HK-2 (cell line): ENCODE measurements around the gene PALM2AKAP2.

Experiments used
- DNase-seq: peaks from one replicate; pipeline ENCODE4 v3.0.0-alpha.2; 2018; ENCODE audit not compliant: unreplicated experiment

The PALM2AKAP2 gene

DNA sequence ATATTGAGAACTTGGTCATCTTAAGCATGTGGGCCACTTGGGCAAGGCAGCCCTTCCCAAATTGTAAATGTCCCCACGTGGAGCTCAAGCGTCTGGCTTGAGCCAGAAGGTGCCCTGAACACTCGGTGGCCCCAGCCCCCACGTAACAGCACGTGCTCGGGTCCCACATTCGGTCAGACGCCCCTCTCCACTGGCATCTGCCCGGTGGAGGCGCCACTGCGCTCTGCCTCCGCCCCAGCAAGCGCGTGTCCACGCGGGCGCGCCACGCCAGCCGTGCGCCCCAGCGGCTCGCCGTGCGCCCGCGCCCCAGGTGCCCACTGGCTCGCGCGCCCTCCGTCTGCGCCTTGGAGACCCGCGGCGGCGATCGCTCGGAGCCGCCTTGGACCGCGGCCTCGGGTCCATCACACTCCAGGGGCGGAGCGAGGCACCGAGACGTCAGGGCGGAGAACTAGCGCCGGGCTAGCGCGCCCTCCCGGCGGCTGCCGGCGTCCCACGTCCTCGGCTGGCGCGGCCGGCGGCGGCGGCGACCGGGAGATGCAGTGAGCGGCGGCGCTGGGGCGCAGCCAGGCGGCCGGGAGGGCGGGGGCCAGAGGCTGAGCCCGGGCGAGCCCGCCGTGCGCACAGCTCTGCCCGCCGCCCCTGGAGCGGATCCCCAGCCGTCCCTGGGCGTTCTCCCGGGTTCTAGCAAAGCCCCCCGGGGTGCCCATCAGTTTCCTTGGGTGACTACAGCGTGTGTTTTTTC is at the start of gene PALM2AKAP2:
Gene PALM2AKAP2 (plus strand): TSS at position 488 of the 742 bp plus-strand sequence. CDS start 291 bp downstream, outside the sequence.
- DNase-seq, result peak; percentile 70

- DNase-seq, result no peak
Measured at GRCh38 chr9:109730228-109730627, 49.8 kb upstream of the PALM2AKAP2 start.

- no peak for DNase-seq
Measured at GRCh38 chr9:109733690-109734089, 46.3 kb upstream of the PALM2AKAP2 start.

- no peak for DNase-seq
Measured at GRCh38 chr9:109734814-109735213, 45.2 kb upstream of the PALM2AKAP2 start.

DNA sequence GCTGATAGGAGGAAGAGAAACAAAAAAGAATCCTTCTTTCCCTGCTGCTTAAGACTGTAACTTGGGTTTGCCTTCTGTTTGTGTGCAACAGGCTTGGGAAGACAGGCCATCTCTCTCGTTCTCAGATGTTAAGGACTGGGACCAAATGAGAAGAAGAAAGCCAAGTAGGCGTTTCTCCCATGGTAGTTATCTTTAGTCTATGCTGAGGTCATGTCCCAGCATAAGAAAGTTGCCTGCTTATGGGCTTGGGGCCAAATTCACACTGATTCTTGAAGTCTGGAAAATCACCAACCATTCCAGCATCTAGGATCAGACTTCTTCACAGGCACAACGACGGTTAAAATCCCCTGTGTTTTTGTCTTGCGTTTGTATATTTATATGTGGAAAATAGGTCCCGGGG is 44.2 kb upstream of the PALM2AKAP2 start:
- no peak for DNase-seq

DNA sequence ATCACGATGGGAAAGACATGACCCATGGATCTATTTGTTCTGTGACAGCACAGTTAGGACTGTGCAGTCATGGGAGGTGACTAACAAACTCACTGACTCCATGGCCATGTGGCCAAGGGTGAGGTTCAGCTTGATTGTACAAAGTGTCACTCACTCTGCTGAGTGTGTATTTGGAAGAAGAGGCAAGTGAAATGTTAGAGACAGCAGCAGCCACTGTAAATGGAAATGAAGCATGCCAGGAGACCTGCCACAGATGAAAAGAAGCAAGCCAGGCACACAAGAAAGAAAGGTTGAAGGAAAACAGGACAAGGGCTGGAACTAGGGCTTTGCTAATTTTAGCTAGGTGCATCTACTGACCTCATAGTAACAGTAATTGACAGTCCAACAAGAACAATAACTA is 42.7 kb upstream of the PALM2AKAP2 start:
- DNase-seq, result no peak

DNA sequence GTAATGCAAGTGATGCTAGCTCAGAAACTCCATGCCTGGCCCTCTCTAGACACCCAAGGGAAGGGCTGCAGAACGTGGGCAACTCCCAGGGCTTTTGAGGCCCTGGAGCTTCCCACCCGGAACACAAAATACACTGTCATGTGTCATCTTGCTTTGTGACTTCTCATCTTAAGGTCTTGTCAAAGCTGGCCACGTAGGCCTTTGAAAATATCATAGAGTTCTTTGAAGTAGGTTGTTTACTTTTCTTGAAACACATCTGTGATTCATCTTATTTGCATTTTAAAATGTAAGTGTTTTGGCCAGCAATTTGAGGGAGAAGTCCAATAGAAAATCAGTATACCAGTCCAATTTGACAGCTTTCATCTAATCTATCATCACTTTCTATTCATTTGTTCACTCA is 40.2 kb upstream of the PALM2AKAP2 start:
- DNase-seq, result no peak

DNA sequence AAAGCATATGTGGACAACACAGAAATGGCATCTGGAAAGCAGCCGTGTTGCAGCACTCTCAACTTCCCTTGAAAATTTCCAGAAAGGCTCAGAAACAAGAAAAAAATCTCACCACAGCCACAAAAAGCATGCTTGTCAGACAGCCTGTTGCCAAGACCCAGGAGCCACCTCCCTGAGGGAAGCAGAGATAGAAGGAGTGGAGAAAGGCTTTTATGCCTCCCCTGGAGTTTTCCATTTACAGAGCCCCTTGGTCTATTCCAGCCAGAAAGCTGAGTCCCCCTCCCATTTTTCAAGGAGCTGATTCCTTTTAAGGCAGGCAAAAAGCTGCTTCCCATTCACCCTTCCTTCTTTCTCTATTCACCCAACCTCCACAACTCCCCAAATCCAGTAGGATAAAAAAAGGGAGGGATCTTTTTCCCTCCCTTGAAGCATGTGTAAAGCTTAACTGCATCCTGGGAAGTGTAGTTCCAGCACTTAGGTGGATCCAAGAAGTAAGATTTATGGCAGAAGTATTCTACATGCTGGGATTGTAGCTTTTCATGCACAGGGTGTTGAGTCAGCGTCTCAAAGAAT is 37.1 kb upstream of the PALM2AKAP2 start:
- no peak for DNase-seq

DNA sequence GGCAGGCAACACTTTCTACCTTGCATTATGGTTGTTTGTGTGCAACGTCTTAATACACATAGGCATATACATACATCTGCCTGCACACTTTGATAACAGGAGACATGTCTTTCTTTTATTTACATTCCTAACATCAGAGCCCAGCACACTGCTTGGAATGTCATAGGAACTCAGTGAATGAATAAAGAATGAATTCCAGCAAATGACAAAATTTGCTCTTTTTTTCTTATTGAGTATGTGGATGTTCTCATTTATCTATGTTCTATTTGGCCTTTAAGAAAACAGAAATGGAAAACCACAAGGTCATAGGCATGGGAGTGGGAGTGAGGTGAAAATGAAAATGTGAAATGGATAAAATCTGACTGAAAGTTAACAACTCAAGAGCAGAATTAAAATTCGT is 36.3 kb upstream of the PALM2AKAP2 start:
- no peak for DNase-seq

DNA sequence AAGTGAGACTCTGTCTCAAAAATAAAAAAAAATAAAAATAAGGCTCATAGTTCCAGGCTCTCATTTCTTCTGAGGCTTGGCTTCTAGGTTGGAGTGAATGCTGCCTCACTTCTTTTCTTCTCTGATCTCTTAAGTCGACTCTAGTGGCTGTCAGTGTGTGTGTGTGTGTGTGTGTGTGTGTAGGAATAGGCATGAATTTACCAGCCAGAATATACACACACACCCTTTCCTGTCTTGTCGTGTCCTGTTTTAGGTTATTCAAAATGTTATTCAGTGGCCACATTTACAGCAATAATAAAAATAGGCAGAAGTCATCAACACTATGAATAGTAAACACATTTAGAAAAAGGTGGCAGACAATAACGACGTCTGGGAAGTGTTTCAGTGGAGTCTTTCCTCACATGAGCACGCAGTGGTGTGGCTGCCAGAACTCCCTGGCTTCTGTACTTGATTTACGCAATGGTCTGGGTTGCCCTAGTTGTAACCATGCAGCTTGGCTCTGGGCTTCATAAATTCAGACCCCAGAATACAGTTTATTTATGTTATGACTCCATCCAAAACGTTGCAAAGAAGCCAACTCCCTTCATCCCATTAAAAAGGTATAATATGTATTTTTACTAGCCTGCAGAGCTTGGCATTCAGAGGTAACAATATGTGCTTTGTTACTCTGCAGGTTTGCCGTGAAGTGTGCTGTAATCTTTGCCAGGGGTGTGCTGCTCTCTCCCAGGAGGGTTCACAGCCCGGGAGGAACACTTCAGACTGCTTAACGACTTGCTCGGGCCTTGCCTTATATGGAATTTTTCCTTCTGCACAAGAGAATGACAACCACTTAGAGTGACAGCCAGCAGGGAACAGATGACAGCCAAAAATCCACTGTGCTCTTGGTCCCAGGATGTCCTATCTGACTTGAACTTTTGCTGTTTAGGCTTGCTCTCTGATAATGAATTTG is 34.4 kb upstream of the PALM2AKAP2 start:
- DNase-seq, result no peak

DNA sequence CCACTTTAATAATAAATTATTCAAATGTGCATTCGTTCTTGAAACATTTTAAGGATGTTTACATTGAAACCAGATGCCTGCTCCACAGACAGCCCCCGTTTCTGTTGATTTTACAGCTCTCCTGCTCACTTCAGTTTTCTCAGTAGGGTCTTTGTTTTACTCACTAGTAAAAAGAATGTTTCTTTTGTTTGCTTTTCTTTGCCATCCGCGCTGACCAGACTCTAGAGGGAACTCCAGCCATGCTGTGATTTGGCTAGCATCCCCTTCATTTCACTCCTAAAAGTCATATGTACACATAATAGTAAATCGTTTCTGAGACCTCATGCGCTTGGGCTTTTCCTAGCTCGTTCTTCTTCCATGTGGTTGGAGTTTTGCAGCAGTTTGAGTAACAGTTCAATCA is 28.7 kb upstream of the PALM2AKAP2 start:
- DNase-seq, result no peak

- DNase-seq, result no peak
Measured at GRCh38 chr9:109753308-109753707, 26.7 kb upstream of the PALM2AKAP2 start.

- no peak for DNase-seq
Measured at GRCh38 chr9:109755040-109755439, 25.0 kb upstream of the PALM2AKAP2 start.

- DNase-seq, result no peak
Measured at GRCh38 chr9:109759589-109759988, 20.4 kb upstream of the PALM2AKAP2 start.

DNA sequence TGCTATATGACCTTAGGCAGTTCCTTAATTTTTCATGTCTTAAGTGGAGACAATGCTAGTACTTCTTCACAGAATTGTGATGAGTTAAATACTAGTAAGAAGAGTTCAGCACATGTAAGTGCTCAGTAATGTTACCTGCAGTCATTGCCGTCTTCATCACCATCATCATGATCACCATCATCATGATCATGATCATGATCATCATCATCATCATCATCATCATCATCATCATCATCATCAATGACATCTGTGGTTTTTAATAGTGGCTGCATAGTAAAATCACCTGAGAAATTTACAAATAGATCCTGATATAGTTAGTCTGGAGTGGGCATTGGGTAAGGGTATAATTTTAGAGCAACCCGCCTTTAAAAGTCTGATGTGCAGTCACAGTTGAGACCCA is 14.7 kb upstream of the PALM2AKAP2 start:
- DNase-seq, result no peak

GRCh38 chr9:109765830-109766229 is 14.2 kb upstream of the PALM2AKAP2 start:
- DNase-seq, result no peak

DNA sequence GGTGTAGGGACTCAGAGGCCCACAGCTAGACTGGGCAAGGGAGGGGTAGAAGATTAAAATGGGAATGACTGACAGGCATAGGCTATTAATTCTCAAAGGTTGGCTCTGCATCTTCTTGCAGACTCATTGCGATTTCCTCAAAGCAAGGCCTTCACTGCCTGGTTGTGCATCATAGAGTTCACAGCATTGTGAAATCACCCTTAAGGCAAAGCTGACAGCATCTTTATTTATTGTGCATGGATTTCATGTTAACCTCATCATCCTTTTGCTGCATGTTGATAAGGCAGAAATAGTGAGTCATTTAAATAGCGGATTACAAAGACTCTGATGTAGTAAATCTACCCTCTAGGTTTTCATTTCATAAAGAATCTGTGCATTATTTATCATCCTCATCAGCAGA is 13.6 kb upstream of the PALM2AKAP2 start:
- no peak for DNase-seq

DNA sequence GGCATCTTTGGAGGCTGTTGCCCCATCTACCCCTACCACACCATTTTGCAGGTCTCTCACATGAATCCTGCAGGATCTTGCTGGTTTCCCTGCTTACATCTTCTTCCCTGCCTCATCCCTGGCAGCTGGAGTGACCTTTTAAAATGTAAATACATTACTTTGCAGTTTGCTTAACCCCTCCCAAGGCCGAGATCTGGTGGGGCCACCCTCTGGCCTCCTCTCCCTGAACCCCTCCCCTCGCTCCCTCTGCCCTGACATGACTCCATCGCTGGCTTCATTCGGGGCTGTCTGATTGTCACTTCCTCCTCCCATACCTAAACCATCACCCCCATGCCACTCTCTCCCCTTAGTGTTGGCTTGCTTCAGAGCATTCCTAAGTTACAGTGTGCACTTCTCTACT is 12.6 kb upstream of the PALM2AKAP2 start:
- no peak for DNase-seq

DNA sequence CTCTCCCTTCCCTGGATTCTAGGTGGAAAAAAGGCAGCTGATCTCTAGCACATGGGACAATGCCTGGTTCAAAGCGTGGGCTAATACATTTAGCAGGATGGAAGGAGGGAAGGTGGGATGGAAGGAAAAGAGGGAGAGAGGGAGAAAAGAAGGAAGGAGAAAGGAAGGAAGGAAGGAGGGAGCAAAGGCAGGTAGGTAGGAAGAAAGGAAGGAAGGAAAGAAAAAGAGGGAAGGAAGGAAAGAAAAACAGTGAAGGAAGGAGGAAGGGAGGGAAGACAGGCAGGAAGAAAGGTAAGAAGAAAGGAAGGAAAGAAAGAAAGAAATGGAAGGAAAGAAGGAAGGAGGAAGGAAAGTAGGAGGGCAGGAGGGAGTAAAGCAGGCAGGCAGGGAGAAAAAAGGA is 12.2 kb upstream of the PALM2AKAP2 start:
- no peak for DNase-seq

DNA sequence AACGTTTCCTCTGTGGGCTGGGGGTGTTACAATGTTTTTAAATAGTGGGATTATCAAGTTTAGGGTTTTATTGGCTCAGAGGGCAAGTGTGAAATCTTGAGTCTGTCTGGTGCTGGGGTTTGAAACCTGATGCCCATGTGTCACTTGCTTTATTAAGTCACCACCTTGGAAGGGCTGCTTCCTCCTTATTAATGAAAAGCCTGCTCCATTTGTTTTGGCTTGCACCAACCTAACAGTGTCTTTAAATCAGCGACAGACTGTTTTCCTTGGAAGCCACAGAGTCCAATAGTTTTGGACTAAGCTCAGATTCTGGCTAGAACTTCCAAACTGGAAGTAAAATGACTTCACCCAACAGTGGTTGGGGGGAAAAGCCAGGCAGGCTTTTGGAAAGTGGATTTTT is 10.7 kb upstream of the PALM2AKAP2 start:
- no peak for DNase-seq

DNA sequence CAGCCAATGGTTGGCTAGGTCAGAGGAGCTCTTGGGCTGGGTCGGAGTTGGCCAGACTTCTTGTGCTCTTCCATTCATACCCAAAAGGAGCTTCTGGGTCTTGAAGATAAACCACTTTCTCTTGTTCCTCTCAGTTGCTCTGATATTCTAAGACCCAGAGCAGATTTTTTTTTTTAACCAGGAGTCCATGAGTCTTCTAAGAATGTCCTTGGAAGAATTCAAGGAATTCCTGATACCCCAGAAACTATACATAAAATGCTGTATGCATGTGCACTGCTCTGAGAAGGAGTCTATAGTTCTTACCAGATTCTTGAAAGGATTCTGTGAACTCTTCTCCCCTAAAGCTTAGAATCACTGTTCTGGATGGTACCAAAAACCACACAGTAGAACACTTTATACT is 9.9 kb upstream of the PALM2AKAP2 start:
- no peak for DNase-seq

GRCh38 chr9:109771087-109771486 is 8.9 kb upstream of the PALM2AKAP2 start:
- DNase-seq, result no peak
